Osteoblast (primary cell): ENCODE data around the gene SAMD4A. TPM values are rescaled to one million over a fixed set of nuclear protein-coding genes. Genes with fewer than 3 reads are reported as not detected.

Source experiments
- DNase-seq: peaks from one replicate; pipeline ENCODE4 v3.0.0; 2011; ENCODE audit warnings: low spot score, mixed read lengths; ENCODE audit not compliant: insufficient read length; ENCODE audit errors: missing footprints
- H2AFZ ChIP-seq: 2 replicates; pipeline ENCODE4 v1.6.0; 2011; ENCODE audit warnings: mild to moderate bottlenecking, low read length
- H3K27ac ChIP-seq: 2 replicates; pipeline ENCODE4 v1.5.1; 2011; ENCODE audit warnings: mild to moderate bottlenecking, low read depth, low read length, moderate library complexity
- H3K27me3 ChIP-seq: 2 replicates; pipeline ENCODE4 v1.6.0; 2012; ENCODE audit warnings: mild to moderate bottlenecking, control low read depth, inconsistent platforms, low read length, moderate library complexity; ENCODE audit not compliant: insufficient read depth
- H3K36me3 ChIP-seq: 2 replicates; pipeline ENCODE4 v1.5.1; 2011; ENCODE audit warnings: mild to moderate bottlenecking, low read length, control low read depth, moderate library complexity; ENCODE audit not compliant: insufficient read depth
- H3K4me1 ChIP-seq: 2 replicates; pipeline ENCODE4 v1.5.1; 2011; ENCODE audit warnings: mild to moderate bottlenecking, low read length, control low read depth, moderate library complexity; ENCODE audit not compliant: insufficient read depth
- H3K4me2 ChIP-seq: 2 replicates; pipeline ENCODE4 v1.6.0; 2011; ENCODE audit warnings: mild to moderate bottlenecking, low read length; ENCODE audit not compliant: insufficient read depth
- H3K4me3 ChIP-seq: fragments of 200-600 bp; sonication (generic); 3 replicates; pipeline ENCODE4 v1.5.1; 2012; ENCODE audit warnings: mild to moderate bottlenecking, low read length, inconsistent platforms; ENCODE audit not compliant: insufficient read depth
- H3K79me2 ChIP-seq: 2 replicates; pipeline ENCODE4 v1.6.0; 2012; ENCODE audit warnings: mild to moderate bottlenecking, low read length, control low read depth, inconsistent platforms; ENCODE audit not compliant: insufficient read depth
- H3K9me3 ChIP-seq: 2 replicates; pipeline ENCODE4 v1.5.1; 2011; ENCODE audit warnings: low read depth, low read length, control low read depth
- H4K20me1 ChIP-seq: 2 replicates; pipeline ENCODE4 v1.6.0; 2012; ENCODE audit warnings: mild to moderate bottlenecking, low read length, control low read depth; ENCODE audit not compliant: insufficient read depth
- total RNA-seq: library from RNA; depleted of rRNA; stranded (reverse); fragments of >200 nt; gene quantifications from 2 replicates; pipeline ENCODE4 v1.2.3, GENCODE V29; 2012
- TF ChIP-seq, protein P1 (sequence below): IDR thresholded peaks from 2 replicates; pipeline ENCODE4 v1.5.1; 2011; ENCODE audit warnings: mild to moderate bottlenecking, low read depth, low read length, moderate library complexity; ENCODE audit errors: extremely low read depth

SAMD4A gene
- total RNA-seq, 1 donor = 26.1 TPM

DNA sequence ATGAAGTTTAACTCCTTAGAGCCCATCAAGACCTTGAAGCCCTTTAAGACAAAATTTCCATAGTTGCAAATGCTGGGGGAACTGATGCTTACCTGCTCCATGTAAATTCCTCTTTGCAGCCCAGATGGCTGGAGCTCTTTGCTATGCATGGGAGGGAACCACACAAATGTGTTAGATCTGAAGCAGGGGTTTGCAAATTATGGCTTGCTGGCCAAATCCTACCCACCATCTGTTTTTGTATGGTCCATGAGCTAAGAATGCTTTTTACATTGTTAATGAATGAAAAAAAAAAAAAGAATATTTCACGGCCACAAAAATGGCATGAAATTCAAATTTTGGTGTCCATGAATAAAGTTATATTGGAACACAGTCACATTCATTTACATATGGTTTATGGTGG is 261.1 kb downstream of the SAMD4A start:
- no peak overlapping the region for H2AFZ ChIP-seq
- H3K27ac ChIP-seq = no peak overlapping the region
- no peaks in the 10 kb centered on the region for H4K20me1 ChIP-seq
- no peaks in the 10 kb centered on the region for H3K36me3 ChIP-seq
- peaks cover 2% of the 10 kb centered on the region for H3K27me3 ChIP-seq
- peaks cover 1% of the 10 kb centered on the region for H3K9me3 ChIP-seq
- H3K4me1 ChIP-seq = no peaks in the 10 kb centered on the region
- TF ChIP-seq, protein P1, sequence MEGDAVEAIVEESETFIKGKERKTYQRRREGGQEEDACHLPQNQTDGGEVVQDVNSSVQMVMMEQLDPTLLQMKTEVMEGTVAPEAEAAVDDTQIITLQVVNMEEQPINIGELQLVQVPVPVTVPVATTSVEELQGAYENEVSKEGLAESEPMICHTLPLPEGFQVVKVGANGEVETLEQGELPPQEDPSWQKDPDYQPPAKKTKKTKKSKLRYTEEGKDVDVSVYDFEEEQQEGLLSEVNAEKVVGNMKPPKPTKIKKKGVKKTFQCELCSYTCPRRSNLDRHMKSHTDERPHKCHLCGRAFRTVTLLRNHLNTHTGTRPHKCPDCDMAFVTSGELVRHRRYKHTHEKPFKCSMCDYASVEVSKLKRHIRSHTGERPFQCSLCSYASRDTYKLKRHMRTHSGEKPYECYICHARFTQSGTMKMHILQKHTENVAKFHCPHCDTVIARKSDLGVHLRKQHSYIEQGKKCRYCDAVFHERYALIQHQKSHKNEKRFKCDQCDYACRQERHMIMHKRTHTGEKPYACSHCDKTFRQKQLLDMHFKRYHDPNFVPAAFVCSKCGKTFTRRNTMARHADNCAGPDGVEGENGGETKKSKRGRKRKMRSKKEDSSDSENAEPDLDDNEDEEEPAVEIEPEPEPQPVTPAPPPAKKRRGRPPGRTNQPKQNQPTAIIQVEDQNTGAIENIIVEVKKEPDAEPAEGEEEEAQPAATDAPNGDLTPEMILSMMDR = no peak
- no peaks in the 10 kb centered on the region for H3K79me2 ChIP-seq
- no peak for DNase-seq
- no peak overlapping the region for H3K4me3 ChIP-seq
- H3K4me2 ChIP-seq = no peak overlapping the region

DNA sequence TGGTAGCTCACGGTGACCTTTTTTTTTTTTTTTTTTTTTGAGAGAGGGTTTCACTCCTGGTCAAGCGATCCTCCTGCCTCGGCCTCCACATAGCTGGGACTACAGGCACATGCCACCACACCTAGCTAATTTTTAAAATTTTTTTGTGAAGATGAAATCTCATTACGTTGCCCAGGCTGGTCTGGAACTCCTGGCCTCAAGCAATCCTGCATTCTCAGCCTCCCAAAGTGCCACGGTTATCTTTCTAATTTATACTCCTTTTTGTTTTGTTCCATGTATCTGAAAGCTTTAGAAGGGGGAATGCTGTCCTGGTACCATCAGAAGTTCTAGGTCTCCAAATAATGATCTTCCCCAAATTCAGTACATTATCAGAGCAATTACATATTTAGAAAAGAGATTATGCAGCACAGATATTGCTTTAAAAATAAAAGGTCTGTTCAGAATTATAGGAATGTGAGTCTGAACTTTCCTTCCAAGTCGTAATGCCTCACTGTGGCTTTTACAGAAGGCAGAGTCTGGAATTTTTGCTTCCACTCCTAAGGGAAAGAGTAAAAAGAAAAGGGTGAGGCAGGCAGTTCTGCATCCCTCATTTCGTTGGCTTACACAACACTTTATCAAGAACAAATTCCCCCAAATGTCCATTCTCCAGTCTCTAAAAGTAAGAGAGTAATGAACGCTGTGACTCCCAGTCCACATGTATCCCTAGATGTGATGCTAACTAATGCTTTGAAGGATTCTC is 262.7 kb downstream of the SAMD4A start:
- no peaks in the 10 kb centered on the region for H4K20me1 ChIP-seq
- H3K4me2 ChIP-seq = no peak overlapping the region
- no peaks in the 10 kb centered on the region for H3K9me3 ChIP-seq
- H3K4me1 ChIP-seq = no peaks in the 10 kb centered on the region
- no peak overlapping the region for H2AFZ ChIP-seq
- H3K79me2 ChIP-seq = no peaks in the 10 kb centered on the region
- DNase-seq = no peak
- no peak overlapping the region for H3K27ac ChIP-seq
- peaks cover 12% of the 10 kb centered on the region for H3K27me3 ChIP-seq
- H3K36me3 ChIP-seq = no peaks in the 10 kb centered on the region
- H3K4me3 ChIP-seq = no peak overlapping the region
- TF ChIP-seq, protein P1 = no peak

DNA sequence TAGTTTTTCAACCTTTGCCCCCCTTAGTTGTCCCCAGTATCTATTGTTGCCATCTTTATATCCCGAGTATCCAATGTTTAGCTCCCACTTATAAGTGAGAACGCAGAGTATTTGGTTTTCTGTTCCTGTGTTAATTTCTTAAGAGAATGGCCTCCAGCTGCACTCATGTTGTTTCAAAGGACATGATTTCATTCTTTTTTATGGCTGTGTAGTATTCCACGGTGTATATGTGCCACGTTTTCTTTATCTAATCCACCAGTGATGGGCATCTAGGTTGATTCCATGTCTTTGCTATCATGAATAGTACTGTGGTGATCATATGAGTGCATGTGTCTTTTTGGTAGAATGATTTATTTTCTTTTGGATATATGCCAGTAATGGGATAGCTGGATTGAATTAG is 263.7 kb downstream of the SAMD4A start:
- Histone ChIP-seq H4K20me1 (no peaks in the 10 kb centered on the region), H3K4me3 (no peak overlapping the region), H3K27ac (no peak overlapping the region), H2AFZ (no peak overlapping the region), H3K79me2 (no peaks in the 10 kb centered on the region), H3K36me3 (no peaks in the 10 kb centered on the region), H3K27me3 (peaks cover 12% of the 10 kb centered on the region), H3K4me2 (no peak overlapping the region), H3K4me1 (no peaks in the 10 kb centered on the region), H3K9me3 (no peaks in the 10 kb centered on the region)
- DNase-seq = no peak
- TF ChIP-seq, protein P1 = no peak

DNA sequence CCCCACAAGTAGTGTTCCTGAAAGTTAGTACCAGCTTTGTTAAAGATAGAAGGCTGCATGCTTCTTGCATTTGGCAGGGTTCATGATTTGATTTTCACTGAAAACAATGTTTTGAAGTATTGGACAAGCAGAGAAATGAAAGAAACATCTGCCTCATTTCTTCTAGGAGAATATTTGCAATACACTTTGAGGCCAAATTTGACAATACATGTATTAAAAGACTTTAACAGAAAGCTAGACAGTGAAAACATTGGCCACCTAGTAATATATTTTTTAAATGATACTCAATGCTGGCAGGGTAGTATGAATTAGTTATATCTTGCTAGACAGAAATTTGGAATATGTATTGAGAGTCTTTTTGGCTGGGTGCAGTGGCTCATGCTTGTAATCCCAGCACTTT is 267.2 kb downstream of the SAMD4A start:
- Histone ChIP-seq H3K79me2 (no peaks in the 10 kb centered on the region), H3K4me1 (no peaks in the 10 kb centered on the region), H3K27me3 (peaks cover 13% of the 10 kb centered on the region), H2AFZ (no peak overlapping the region), H3K27ac (no peak overlapping the region), H3K36me3 (no peaks in the 10 kb centered on the region), H4K20me1 (no peaks in the 10 kb centered on the region), H3K4me3 (no peak overlapping the region), H3K4me2 (no peak overlapping the region), H3K9me3 (no peaks in the 10 kb centered on the region)
- no peak for DNase-seq
- TF ChIP-seq, protein P1 = no peak
